HFFc6 (cell line): ENCODE results near the gene IGFL3. TPM values are rescaled to one million over a fixed set of nuclear protein-coding genes. Genes with fewer than 3 reads are reported as not detected.
A peak's percentile ranks its signal among the peaks of the same experiment; 100 is the strongest.

Experiments used
- DNase-seq: peaks from one replicate; pipeline ENCODE4 v3.0.0-alpha.2; 2018
- H3K27ac Mint-ChIP-seq: 2 replicates; pipeline ENCODE4 v1.8.0; 2020; ENCODE audit warnings: mild to moderate bottlenecking, mixed read lengths
- H3K27me3 Mint-ChIP-seq: 2 replicates; pipeline ENCODE4 v1.8.0; 2021; ENCODE audit warnings: mild to moderate bottlenecking, moderate library complexity, mixed read lengths; ENCODE audit not compliant: insufficient read depth
- H3K36me3 Mint-ChIP-seq: 2 replicates; pipeline ENCODE4 v1.8.0; 2021; ENCODE audit warnings: low read depth, mixed read lengths
- H3K4me1 Mint-ChIP-seq: 2 replicates; pipeline ENCODE4 v1.8.0; 2020; ENCODE audit warnings: low read depth, mixed read lengths
- H3K4me3 Mint-ChIP-seq: 2 replicates; pipeline ENCODE4 v1.8.0; 2020; ENCODE audit warnings: mild to moderate bottlenecking, moderate library complexity, mixed read lengths
- H3K9me3 Mint-ChIP-seq: 2 replicates; pipeline ENCODE4 v1.8.0; 2020; ENCODE audit warnings: mild to moderate bottlenecking, mixed read lengths
- CTCF ChIP-seq: fragments of 200-600 bp; sonication (generic); IDR thresholded peaks from 2 replicates; pipeline ENCODE4 v1.5.0; 2021; ENCODE audit warnings: antibody characterized with exemption, mild to moderate bottlenecking
- total RNA-seq, 6 experiments: library from RNA; stranded (reverse); fragmentation: NEBNext Ultra II Directional; extraction: Animal tissue kit (Norgen Biotek cat#: 25700); gene quantifications; 2 replicates in 1 of 6; 3 replicates in 5 of 6; pipeline ENCODE4 v1.2.3, GENCODE V29; 2021

The IGFL3 gene
- total RNA-seq, 6 experiments from 2014 or later, result not detected

- Mint-ChIP-seq H3K4me3 (no peak overlapping the region), H3K27me3 (peaks cover 48% of the 10 kb centered on the region), H3K9me3 (peaks cover 12% of the 10 kb centered on the region), H3K36me3 (peaks cover 11% of the 10 kb centered on the region; the same call in 1 of the 2 replicates), H3K27ac (no peak overlapping the region), H3K4me1 (peaks cover 15% of the 10 kb centered on the region)
- no peak for DNase-seq
- TF ChIP-seq CTCF, result no peak
Observed at GRCh38 chr19:46125447-46125846, 959 bp upstream of the IGFL3 start.

GRCh38 chr19:46118136-46118535 lies 6.4 kb downstream of the IGFL3 start:
- H3K4me3 Mint-ChIP-seq, result no peak overlapping the region
- peaks cover 33% of the 10 kb centered on the region for H3K27me3 Mint-ChIP-seq
- H3K27ac Mint-ChIP-seq, result no peak overlapping the region
- no peaks in the 10 kb centered on the region for H3K36me3 Mint-ChIP-seq
- peaks cover 16% of the 10 kb centered on the region for H3K4me1 Mint-ChIP-seq
- no peaks in the 10 kb centered on the region for H3K9me3 Mint-ChIP-seq
- DNase-seq, result no peak
- TF ChIP-seq CTCF, result no peak

GRCh38 chr19:46116121-46116520 lies 8.4 kb downstream of the IGFL3 start:
- Mint-ChIP-seq H3K27ac (no peak overlapping the region), H3K36me3 (no peaks in the 10 kb centered on the region), H3K9me3 (no peaks in the 10 kb centered on the region), H3K27me3 (peaks cover 34% of the 10 kb centered on the region), H3K4me1 (peaks cover 16% of the 10 kb centered on the region), H3K4me3 (no peak overlapping the region)
- no peak for TF ChIP-seq CTCF
- DNase-seq, result no peak

DNA sequence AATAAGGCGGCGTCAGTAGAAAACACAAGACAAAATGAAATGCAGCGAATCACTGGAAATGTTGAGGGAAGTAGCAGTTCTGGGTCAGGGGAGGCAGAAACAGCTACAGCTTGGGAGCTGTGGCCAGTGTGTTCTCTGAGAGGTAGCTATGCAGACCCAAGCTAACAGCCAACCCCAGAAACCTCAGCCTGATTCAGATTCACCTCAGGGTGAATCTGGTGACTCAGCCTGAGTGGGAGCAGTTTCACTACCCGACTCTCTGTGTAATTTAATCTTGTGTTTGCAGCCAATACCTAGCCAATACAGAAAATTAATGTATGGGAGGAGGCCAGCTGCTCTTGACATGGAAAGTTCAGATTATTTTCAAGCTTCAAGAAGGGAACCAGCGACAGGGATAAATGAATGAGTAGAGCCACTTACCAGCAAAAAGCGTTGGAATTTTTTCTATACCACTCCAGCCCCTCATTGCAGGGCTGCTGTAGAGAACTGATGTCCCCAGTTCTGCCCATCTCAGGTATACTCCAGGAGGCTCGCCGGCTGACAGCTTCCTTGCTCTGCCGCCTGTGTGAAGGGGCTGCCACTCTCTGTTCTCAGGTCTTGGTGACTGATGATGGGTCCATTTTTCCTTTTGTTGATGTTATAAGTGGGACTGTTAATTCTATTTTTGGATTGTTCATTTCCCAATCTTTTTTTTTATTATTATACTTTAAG lies 8.9 kb downstream of the IGFL3 start:
- H3K27ac Mint-ChIP-seq, result no peak overlapping the region
- peaks cover 16% of the 10 kb centered on the region for H3K4me1 Mint-ChIP-seq
- no peaks in the 10 kb centered on the region for H3K9me3 Mint-ChIP-seq
- DNase-seq, result peak; percentile 64
- peak overlapping the region; percentile 6; the same call in 1 of the 2 replicates for H3K4me3 Mint-ChIP-seq
- peaks cover 33% of the 10 kb centered on the region for H3K27me3 Mint-ChIP-seq
- no peaks in the 10 kb centered on the region for H3K36me3 Mint-ChIP-seq
- no peak for TF ChIP-seq CTCF

GRCh38 chr19:46113726-46114125 lies 10.8 kb downstream of the IGFL3 start:
- Mint-ChIP-seq H3K4me3 (no peak overlapping the region), H3K36me3 (no peaks in the 10 kb centered on the region), H3K27me3 (peaks cover 30% of the 10 kb centered on the region), H3K4me1 (peaks cover 16% of the 10 kb centered on the region), H3K9me3 (no peaks in the 10 kb centered on the region), H3K27ac (no peak overlapping the region)
- no peak for DNase-seq
- no peak for TF ChIP-seq CTCF
